ENCODE measurements around the gene INTS6.

DNA sequence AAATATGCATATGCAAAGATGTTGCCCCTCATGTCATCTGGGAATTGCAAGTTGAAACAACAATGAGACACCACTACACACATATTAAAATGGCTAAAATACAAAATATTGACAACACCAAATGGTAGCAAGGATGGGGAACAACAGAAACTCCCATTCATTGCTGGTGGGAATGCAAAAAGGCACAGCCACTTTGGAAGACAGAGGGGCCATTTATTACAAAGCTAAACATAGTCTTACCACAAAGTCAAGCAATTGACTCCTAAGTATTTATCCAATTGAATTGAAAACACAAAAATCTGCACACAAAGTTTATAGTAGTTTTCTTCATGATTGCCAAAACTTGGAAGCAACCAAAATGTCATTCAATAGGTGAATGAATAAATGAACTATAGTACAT, 119.4 kb downstream of the INTS6 start:
- TF ChIP-seq, protein P1, sequence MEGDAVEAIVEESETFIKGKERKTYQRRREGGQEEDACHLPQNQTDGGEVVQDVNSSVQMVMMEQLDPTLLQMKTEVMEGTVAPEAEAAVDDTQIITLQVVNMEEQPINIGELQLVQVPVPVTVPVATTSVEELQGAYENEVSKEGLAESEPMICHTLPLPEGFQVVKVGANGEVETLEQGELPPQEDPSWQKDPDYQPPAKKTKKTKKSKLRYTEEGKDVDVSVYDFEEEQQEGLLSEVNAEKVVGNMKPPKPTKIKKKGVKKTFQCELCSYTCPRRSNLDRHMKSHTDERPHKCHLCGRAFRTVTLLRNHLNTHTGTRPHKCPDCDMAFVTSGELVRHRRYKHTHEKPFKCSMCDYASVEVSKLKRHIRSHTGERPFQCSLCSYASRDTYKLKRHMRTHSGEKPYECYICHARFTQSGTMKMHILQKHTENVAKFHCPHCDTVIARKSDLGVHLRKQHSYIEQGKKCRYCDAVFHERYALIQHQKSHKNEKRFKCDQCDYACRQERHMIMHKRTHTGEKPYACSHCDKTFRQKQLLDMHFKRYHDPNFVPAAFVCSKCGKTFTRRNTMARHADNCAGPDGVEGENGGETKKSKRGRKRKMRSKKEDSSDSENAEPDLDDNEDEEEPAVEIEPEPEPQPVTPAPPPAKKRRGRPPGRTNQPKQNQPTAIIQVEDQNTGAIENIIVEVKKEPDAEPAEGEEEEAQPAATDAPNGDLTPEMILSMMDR (IDR thresholded peaks at IDR 0.05), result no peak
- TF ChIP-seq POLR2A (IDR thresholded peaks at IDR 0.05), result no peak
